OCI-LY1 (cell line): ENCODE data around the gene FIG4.

Experiments
- H2AFZ ChIP-seq: fragments of 200-600 bp; sonication (generic), shearing (Covaris generic); 2 replicates; pipeline ENCODE4 v1.6.0; 2014; ENCODE audit warnings: antibody characterized with exemption, mild to moderate bottlenecking, low read length
- H3F3A ChIP-seq: fragments of 200-600 bp; sonication (generic), shearing (Covaris generic); 2 replicates; pipeline ENCODE4 v1.6.0; 2014; ENCODE audit warnings: mild to moderate bottlenecking, antibody characterized with exemption, low read length, moderate library complexity; ENCODE audit not compliant: insufficient read depth
- H3K27ac ChIP-seq: fragments of 200-600 bp; sonication (generic); 2 replicates; pipeline ENCODE4 v1.5.1; 2014; ENCODE audit warnings: low read length, mixed run types, mild to moderate bottlenecking, low read depth; ENCODE audit not compliant: poor library complexity, severe bottlenecking
- H3K27me3 ChIP-seq: fragments of 200-600 bp; sonication (generic); 2 replicates; pipeline ENCODE4 v1.6.0; 2014; ENCODE audit warnings: antibody characterized with exemption, mild to moderate bottlenecking, low read length, moderate library complexity; ENCODE audit not compliant: insufficient read depth
- H3K36me3 ChIP-seq: fragments of 200-600 bp; sonication (generic); 2 replicates; pipeline ENCODE4 v1.6.1; 2014; ENCODE audit warnings: mild to moderate bottlenecking, antibody characterized with exemption, low read length, moderate library complexity, mixed read lengths; ENCODE audit not compliant: insufficient read depth
- H3K4me1 ChIP-seq: fragments of 200-600 bp; sonication (generic); 2 replicates; pipeline ENCODE4 v1.5.1; 2014; ENCODE audit warnings: mild to moderate bottlenecking, low read length, moderate library complexity; ENCODE audit not compliant: insufficient read depth, severe bottlenecking
- H3K4me2 ChIP-seq: fragments of 200-600 bp; sonication (generic), shearing (Covaris generic); 2 replicates; pipeline ENCODE4 v1.6.1; 2014; ENCODE audit warnings: low read length
- H3K4me3 ChIP-seq: fragments of 200-600 bp; sonication (generic); 2 replicates; pipeline ENCODE4 v1.5.1; 2014; ENCODE audit warnings: low read length, low read depth, mild to moderate bottlenecking, mixed read lengths; ENCODE audit not compliant: poor library complexity, severe bottlenecking
- H3K79me2 ChIP-seq: fragments of 200-600 bp; shearing (Covaris generic); 2 replicates; pipeline ENCODE4 v1.6.1; 2016; ENCODE audit warnings: mixed run types, low read length, mixed read lengths; ENCODE audit not compliant: insufficient read depth
- H3K9ac ChIP-seq: fragments of 200-600 bp; sonication (generic), shearing (Covaris generic); 2 replicates; pipeline ENCODE4 v1.6.1; 2014; ENCODE audit warnings: mild to moderate bottlenecking, low read length, mixed read lengths
- H3K9me2 ChIP-seq: fragments of 200-600 bp; sonication (generic), shearing (Covaris generic); 2 replicates; pipeline ENCODE4 v1.6.1; 2014; ENCODE audit warnings: low read depth, mild to moderate bottlenecking, low read length, mixed read lengths
- H3K9me3 ChIP-seq: fragments of 200-600 bp; shearing (Covaris generic); 2 replicates; pipeline ENCODE4 v1.6.1; 2014; ENCODE audit warnings: low read length, mixed read lengths
- H4K20me1 ChIP-seq: fragments of 200-600 bp; sonication (generic), shearing (Covaris generic); 2 replicates; pipeline ENCODE4 v1.6.0; 2016; ENCODE audit warnings: mild to moderate bottlenecking, low read length; ENCODE audit not compliant: insufficient read depth
- EZH2 ChIP-seq: fragments of 200-600 bp; sonication (generic), shearing (Covaris generic); IDR thresholded peaks from 2 replicates; pipeline ENCODE4 v1.8.0; 2017; ENCODE audit warnings: borderline replicate concordance, mixed run types, mild to moderate bottlenecking, antibody characterized with exemption, low read length, moderate library complexity, mixed read lengths
- TF ChIP-seq, protein P1 (sequence below): fragments of 200-600 bp; sonication (generic), shearing (Covaris generic); IDR thresholded peaks from 2 replicates; pipeline ENCODE4 v1.5.1; 2017; ENCODE audit warnings: mild to moderate bottlenecking, antibody characterized with exemption, low read length, moderate library complexity, mixed read lengths

The FIG4 gene

DNA sequence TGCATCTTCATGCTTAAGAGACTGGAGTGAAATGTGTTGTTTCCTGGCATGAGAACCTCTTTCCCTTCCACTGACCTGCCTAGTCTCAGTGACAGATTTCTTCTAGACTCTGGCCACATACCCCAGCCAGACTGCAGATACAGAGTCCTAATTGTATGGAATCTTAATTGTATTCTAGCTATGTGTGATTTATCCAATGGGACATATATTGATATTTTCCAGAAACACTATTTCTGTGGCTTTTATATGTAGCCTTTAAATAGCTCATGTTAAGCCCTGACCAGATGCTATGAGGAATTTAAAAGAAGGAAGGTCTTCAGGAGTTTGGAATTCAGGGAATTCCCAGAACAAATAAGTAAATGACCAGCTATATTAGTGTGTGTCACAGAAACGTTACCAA, 99.0 kb downstream of the FIG4 start:
- TF ChIP-seq, protein P1, sequence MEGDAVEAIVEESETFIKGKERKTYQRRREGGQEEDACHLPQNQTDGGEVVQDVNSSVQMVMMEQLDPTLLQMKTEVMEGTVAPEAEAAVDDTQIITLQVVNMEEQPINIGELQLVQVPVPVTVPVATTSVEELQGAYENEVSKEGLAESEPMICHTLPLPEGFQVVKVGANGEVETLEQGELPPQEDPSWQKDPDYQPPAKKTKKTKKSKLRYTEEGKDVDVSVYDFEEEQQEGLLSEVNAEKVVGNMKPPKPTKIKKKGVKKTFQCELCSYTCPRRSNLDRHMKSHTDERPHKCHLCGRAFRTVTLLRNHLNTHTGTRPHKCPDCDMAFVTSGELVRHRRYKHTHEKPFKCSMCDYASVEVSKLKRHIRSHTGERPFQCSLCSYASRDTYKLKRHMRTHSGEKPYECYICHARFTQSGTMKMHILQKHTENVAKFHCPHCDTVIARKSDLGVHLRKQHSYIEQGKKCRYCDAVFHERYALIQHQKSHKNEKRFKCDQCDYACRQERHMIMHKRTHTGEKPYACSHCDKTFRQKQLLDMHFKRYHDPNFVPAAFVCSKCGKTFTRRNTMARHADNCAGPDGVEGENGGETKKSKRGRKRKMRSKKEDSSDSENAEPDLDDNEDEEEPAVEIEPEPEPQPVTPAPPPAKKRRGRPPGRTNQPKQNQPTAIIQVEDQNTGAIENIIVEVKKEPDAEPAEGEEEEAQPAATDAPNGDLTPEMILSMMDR = no peak
- no peak for TF ChIP-seq EZH2
- no peaks in the 10 kb centered on the region for H4K20me1 ChIP-seq
- H3K27ac ChIP-seq = no peak overlapping the region
- no peak overlapping the region for H2AFZ ChIP-seq
- H3F3A ChIP-seq = no peaks in the 10 kb centered on the region
- no peaks in the 10 kb centered on the region for H3K27me3 ChIP-seq
- no peak overlapping the region for H3K4me3 ChIP-seq
- no peak overlapping the region for H3K9ac ChIP-seq
- no peaks in the 10 kb centered on the region for H3K9me2 ChIP-seq
- H3K36me3 ChIP-seq = peaks cover 10% of the 10 kb centered on the region
- H3K4me2 ChIP-seq = no peak overlapping the region
- peaks cover 15% of the 10 kb centered on the region for H3K4me1 ChIP-seq
- H3K79me2 ChIP-seq = no peaks in the 10 kb centered on the region
- no peaks in the 10 kb centered on the region for H3K9me3 ChIP-seq

DNA sequence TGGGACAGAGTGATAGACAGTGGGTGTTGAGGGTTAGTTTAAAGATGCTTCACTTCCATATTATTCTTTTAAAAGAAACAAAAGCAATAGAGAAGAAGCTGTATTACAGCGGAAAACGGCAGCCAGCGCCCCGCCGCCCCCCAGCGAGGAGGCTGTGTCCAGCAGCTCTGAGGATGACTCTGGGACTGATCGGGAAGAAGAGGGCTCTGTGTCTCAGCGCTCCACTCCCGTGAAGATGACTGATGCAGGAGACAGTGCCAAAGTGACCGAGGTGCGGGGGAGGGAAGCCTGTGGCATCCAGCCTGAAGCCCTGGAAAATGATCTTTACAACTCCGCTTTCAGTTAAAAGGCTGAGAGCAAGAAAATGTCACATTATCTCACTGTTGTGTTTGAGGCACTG, 100.2 kb downstream of the FIG4 start:
- H3K79me2 ChIP-seq = no peaks in the 10 kb centered on the region
- no peak overlapping the region for H2AFZ ChIP-seq
- no peaks in the 10 kb centered on the region for H3K9me2 ChIP-seq
- H3K4me3 ChIP-seq = no peak overlapping the region
- no peak overlapping the region for H3K4me2 ChIP-seq
- no peaks in the 10 kb centered on the region for H3K27me3 ChIP-seq
- H3K36me3 ChIP-seq = peaks cover 10% of the 10 kb centered on the region
- no peak for TF ChIP-seq EZH2
- TF ChIP-seq, protein P1 = no peak
- no peak overlapping the region for H3K27ac ChIP-seq
- peaks cover 17% of the 10 kb centered on the region for H3K4me1 ChIP-seq
- H3K9ac ChIP-seq = no peak overlapping the region
- H4K20me1 ChIP-seq = no peaks in the 10 kb centered on the region
- no peaks in the 10 kb centered on the region for H3F3A ChIP-seq
- H3K9me3 ChIP-seq = no peaks in the 10 kb centered on the region

- H2AFZ ChIP-seq = no peak overlapping the region
- TF ChIP-seq EZH2 = no peak
- TF ChIP-seq, protein P1 = no peak
- H3K4me3 ChIP-seq = no peak overlapping the region
Measured at GRCh38 chr6:109793021-109793420, 101.9 kb downstream of the FIG4 start.

More at GRCh38 chr6:109793021-109793420, 101.9 kb downstream of the FIG4 start:
- no peaks in the 10 kb centered on the region for H4K20me1 ChIP-seq
- H3K27me3 ChIP-seq = no peaks in the 10 kb centered on the region
- H3K9me2 ChIP-seq = no peaks in the 10 kb centered on the region
- no peaks in the 10 kb centered on the region for H3F3A ChIP-seq
- no peaks in the 10 kb centered on the region for H3K9me3 ChIP-seq
- H3K27ac ChIP-seq = no peak overlapping the region
- H3K36me3 ChIP-seq = peaks cover 5% of the 10 kb centered on the region; the same call in 1 of the 2 replicates
- H3K9ac ChIP-seq = no peak overlapping the region
- no peaks in the 10 kb centered on the region for H3K79me2 ChIP-seq
- H3K4me1 ChIP-seq = peaks cover 17% of the 10 kb centered on the region
- H3K4me2 ChIP-seq = no peak overlapping the region
